OCI-LY3 (cell line): ENCODE results near the gene CRLF2.

Source experiments
- CTCF ChIP-seq: fragments of 200-600, 300-600 bp; sonication (generic); IDR thresholded peaks from 2 replicates; pipeline ENCODE4 v1.5.1; 2014; ENCODE audit warnings: antibody characterized with exemption, low read length, low read depth
- EZH2phosphoT487 ChIP-seq: fragments of 200-600 bp; shearing (Covaris generic); IDR thresholded peaks from 2 replicates; pipeline ENCODE4 v1.6.1; 2018; ENCODE audit warnings: antibody characterized with exemption, mixed run types, low read depth

GRCh38 chrX:1261285-1261684 lies 48.8 kb upstream of the CRLF2 start:
- no peak for TF ChIP-seq CTCF
- TF ChIP-seq EZH2phosphoT487: no peak
